OCI-LY7 (cell line): Measurements from ENCODE around the gene PRICKLE2.

Source experiments
- CTCF ChIP-seq: fragments of 200-600 bp; sonication (generic); conservative IDR thresholded peaks from 2 replicates; pipeline ENCODE4 v1.5.1; 2014; ENCODE audit warnings: mild to moderate bottlenecking, antibody characterized with exemption, low read length, moderate library complexity, mixed read lengths
- EZH2phosphoT487 ChIP-seq: fragments of 200-600 bp; sonication (generic); IDR thresholded peaks from 2 replicates; pipeline ENCODE4 v1.6.1; 2018; ENCODE audit warnings: low read depth, borderline replicate concordance, mild to moderate bottlenecking, mixed run types, antibody characterized with exemption, low read length, moderate library complexity, mixed read lengths

GRCh38 chr3:64086479-64087252 is 138.6 kb downstream of the PRICKLE2 start:
- no peak for TF ChIP-seq CTCF
- TF ChIP-seq EZH2phosphoT487 = no peak
